EH (cell line): ENCODE results near the gene TMEM106A.
A peak's percentile ranks its signal among the peaks of the same experiment; 100 is the strongest.
"Not testable (repeated sequence)": the region's sequence is repeated elsewhere in the genome, so short reads cannot be mapped to it uniquely, and the experiment has no call there.

Experiments
- DNase-seq: peaks from one replicate; pipeline ENCODE4 v3.0.0-alpha.2; 2015; ENCODE audit warnings: low read depth

TMEM106A gene, protein sequence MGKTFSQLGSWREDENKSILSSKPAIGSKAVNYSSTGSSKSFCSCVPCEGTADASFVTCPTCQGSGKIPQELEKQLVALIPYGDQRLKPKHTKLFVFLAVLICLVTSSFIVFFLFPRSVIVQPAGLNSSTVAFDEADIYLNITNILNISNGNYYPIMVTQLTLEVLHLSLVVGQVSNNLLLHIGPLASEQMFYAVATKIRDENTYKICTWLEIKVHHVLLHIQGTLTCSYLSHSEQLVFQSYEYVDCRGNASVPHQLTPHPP

DNA sequence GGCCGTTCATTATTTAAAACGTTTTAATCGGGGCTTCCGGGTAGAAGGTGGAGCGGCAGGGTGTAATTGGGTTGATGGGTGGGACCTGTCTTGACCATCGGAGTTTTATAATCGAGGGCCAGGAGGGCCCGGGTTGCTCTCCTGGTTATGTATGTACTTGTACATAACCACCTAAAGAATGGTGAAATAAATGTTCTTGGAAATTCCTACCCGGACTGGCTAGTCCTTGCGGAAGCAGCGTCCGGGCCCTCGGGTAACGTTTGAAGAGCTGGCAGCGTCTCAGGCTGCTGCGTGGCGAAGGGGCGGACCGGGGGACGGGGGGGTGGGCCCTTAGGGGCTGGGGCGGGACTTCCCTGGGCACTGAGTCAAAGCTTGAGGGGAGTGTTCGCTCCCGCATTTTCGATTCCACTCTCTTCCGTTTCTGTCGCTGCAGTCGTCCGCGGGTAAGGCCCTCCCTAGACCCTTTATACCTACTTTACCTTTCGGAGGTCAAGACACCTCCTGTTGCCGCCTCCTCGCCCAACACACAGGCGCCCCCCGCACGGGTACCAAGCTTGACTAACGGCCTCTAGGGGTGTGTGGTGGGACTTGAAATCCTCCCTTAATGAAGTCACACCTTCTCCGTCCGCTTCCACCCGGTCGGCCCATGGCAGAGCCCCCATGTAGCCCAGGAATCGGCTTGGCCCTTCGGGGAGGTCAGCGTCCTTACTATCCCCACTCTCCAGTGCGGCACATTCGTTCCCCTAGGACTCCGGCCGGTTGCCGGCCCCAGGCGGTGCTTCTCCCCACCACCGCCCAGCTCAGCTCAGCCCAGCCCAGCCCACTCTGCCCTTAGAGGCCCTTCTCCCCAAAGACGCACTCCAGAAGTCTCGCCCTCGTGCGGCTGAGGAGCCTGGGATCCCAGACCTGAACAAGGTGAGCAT is at the start of gene TMEM106A:
Gene TMEM106A (plus strand): TSS at position 396 of the 923 bp plus-strand sequence. CDS start 1,167 bp downstream, outside the sequence.
- DNase-seq = peak; percentile 92

DNA sequence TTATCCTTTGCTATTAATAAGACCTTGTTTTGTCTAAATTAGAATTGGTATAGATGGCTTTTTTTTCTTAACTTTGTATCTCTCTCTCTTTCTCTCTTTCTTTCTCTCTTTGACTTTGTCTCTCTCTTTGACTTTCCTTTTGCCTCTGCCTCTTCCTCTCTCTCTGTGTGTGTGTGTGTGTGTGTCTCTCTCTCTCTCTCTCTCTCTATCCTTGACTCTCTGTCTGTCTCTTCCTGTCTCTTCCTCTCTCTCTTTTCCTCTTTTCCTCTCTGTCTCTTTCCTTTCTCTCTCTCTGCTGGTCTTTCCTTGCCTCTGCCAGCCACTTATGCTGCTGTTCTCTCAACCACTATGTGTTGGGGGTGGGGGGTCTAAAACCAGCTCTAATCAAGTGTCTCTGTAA is 45.7 kb upstream of the TMEM106A start:
- DNase-seq = not testable (repeated sequence)

DNA sequence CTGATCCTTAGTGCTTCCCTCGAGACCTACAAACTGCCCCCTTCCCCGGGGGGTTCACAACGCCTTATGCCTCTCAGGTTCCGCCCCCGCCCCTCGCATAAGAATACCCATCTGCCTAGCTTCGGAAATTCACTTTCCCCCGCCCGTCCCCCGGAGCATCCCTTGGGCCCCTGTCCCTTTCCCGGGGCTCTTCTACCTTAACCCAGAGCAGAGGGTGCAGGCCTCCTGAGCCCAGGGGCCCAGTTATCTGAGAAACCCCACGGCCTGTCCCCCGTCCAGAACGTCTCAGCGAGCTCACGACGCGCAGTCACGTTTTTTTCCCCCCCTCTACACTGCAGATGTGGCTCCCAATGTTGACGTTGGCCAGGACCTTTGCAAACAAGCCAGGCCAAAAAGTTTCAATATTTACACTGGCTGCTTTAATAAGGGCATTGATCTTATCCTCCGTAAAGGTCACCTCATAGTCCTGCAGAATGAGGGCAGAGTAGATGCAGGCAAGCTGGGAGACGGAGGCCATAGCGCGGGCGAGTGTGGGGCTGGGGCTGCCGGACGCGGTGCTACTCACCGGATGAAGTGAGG is 42.0 kb upstream of the TMEM106A start:
- peak; percentile 14 for DNase-seq

DNA sequence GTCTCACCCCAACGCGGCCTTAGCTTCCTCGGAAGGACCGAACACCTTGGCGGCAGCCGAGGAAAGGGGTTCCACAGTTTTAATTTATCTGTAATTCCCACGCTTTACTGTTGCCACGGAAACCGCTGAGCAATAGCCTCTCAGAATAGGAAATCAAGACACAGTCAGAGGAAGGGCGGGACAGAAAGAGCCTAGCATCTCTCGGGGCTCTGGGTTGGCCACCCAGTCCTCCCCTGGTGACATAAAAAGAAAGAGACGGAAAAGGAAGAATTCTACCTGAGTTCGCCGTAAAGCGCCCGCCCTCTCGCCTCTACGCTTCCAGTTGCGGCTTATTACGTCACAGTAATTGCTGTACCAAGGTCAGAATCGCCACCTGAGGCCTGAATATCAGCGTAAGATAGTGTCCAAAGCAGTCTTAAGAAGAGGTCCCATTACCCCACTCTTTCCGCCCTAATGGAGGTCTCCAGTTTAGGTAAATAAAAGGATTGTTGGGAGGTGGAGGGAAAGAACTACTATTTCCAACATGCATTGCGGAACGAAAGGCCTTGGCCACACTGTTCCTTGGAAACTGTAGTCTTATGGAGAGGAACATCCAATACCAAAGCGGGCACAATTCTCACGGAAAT is 41.4 kb upstream of the TMEM106A start:
- peak; percentile 97 for DNase-seq

DNA sequence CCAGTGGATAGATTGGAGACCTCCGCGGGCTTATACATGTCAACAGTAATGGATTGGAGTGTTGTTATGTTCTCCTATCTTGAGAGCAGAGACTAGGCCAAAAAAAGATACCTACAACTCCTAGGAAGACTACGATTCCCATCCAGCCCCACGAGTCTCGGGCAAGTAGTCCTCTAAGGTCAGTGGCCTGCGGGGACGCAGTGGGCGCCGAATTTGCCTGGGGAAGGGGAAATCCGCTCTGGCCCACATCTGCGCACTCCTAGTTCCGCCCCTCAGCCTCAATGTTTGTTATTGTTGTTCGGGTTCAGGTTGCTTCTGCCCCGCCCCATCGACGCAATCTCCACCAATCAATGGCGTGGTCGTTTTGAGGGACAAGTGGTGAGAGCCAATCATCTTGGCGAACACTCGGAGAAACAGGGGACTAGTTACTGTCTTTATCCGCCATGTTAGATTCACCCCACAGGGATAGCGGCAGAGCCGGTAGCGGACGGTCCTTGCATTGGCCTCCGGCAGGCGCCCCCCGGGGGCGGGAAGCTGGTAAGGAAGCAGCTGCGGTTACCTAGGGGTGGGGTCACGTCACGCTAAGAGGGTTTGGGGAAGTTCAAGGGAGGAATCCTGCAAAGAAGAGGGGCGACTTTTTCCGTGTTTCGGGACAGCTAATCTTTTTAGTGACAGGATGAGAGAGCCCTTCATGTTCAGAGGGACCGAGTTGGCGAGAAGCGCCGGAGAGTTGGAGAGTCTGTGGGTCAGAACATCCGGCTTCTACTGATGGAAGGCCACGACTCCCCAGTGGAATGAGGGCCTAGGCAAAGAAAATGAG is 40.7 kb upstream of the TMEM106A start, which contains the start of gene NBR1:
Gene NBR1 (plus strand): TSS at position 449 of the 820 bp plus-strand sequence. CDS start 4,586 bp downstream, outside the sequence.
- peak; percentile 97 for DNase-seq

DNA sequence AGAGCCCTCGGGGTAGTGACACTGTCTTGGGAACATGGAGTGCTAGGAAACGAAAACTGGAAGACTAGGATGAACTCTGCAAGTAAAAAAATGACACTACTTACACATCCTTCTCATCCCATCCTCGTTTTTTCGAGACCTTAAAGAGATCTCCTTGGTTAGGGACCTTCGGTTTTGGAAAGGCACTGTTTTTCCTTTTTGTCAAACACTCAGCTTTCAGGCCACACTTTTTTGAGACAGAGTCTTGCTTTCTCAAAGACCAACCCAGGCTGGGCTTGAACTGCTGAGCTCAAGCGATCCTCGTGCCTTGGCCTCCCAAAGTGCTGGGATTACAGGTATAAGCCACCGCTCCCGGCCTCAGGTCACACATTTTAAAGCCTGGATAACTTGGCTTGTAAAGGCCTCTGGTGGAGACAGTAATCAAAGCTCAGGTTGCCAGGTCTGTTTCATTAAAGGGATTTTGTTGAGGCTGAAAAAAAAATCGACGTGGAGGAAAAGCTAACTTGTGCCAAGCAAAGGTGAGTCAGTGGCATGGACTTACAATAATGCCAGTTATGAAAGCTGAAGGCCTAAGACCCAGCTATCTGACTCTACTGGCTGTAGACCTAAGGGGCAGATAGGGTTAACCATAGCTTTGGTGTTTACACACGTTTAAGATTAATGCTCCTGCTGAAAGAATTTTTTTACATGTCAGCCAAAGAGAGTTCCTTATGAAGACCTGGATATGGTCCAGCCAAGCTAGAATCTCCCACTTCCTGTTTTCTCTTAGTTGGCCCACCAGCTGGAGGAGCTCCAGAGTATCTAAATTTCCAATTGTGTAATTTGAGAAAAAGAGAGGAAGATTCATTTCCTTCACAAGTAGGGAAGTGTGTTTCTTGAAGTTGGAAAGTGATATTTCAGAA is 39.8 kb upstream of the TMEM106A start:
- DNase-seq = peak; percentile 97

DNA sequence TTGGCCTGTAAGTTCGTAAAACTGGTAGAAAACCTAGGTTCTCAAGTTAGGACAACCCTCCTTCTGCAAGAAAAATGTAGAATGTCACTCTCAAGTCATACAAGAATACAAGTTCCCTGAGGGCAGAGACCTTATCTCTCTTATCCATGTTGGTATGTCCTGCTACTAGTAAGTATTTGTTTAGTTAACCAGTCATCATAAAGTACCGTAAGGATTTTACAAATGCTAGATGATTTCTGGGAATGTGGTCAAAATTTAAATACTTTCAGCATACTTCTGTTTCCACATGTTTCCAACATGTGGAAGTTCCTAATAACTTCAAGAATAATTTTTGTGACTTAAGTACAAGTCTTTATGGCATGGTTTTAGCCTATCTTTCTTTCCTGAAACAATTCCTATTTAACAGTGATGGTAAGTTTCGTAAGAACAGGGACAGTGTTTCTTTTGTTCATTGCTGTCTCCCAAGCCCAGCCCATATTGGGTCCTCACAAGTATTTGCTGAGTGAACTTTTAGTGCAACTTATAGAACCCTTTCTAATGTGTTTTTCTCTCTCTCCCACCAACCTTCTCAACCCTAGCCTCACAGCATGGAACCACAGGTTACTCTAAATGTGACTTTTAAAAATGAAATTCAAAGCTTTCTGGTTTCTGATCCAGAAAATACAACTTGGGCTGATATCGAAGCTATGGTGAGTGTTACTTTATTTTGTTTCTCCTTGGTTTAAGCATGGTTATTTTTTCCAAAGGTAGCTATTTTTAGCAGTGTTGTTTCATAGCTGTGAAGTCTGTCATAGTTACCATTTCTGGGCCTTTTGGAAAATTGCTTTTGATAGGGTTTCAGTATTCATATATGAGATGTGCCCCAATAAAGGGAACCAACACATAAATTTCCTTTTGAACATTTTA is 36.2 kb upstream of the TMEM106A start:
- DNase-seq = peak; percentile 94

DNA sequence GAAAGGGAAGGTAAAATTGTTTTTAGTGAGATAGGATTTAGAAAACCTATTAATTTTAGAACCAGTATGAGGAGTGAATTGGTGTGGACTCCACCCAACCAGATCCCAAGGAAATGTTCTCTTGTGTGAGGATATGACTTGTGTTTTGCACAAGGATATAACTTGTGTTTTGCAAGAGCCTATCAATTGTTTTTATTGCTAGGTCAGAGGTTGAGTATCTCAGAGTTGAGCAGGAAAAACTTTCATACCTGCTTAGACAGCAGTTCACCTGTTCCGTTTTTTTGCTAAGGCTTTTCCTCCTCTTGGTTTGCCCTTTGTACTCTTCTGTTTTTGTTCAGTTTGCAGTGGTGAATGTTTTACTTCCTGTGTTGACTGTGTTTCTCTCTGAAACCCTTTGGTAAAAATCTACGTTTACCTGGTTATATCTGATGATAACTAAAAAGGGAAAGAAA is 35.5 kb upstream of the TMEM106A start:
- DNase-seq = no peak

DNA sequence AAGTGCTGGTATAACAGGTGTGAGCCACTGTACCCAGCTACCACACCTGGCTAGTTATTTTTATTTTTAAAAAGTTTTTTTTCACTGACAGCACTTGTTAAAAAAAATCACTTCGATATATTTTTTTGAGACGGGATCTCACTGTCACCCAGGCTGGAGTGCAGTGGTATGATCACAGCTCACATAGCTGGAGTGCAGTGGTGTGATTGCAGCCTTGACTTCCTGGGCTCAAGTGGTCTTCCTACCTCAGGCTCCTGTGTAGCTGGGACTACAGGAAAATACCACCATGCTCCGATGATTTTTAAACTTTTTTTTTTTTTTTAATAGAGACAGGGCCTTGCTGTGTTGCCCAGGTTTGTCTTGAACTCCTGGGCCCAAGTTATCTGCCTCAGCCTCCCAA is 27.8 kb upstream of the TMEM106A start:
- no peak for DNase-seq

DNA sequence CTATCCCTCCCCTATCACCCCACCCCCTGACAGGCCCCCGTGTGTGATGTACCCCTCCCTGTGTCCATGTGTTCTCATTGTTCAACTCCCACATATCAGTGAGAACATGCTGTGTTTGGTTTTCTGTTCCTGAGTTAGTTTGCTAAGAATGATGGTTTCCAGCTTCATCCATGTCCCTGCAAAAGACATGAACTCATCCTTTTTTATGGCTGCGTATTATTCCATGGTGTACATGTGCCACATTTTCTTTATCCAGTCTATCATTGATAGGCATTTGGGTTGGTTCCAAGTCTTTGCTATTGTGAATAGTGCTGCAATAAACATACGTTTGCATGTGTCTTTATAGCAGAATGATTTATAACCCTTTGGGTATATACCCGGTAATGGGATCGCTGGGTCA is 25.0 kb upstream of the TMEM106A start:
- DNase-seq = not testable (repeated sequence)

DNA sequence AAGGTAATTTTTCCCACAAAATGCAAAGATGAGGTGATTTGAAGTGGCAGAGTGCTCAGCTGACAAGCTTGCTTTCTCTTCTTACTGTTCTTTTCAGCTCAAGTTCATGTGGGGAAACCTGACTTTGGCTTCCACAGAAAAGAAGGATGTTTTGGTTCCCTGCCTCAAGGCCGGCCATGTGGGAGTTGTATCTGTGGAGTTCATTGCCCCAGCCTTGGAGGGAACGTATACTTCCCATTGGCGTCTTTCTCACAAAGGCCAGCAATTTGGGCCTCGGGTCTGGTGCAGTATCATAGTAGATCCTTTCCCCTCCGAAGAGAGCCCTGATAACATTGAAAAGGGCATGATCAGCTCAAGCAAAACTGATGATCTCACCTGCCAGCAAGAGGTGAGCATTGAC is 18.4 kb upstream of the TMEM106A start:
- DNase-seq = no peak

DNA sequence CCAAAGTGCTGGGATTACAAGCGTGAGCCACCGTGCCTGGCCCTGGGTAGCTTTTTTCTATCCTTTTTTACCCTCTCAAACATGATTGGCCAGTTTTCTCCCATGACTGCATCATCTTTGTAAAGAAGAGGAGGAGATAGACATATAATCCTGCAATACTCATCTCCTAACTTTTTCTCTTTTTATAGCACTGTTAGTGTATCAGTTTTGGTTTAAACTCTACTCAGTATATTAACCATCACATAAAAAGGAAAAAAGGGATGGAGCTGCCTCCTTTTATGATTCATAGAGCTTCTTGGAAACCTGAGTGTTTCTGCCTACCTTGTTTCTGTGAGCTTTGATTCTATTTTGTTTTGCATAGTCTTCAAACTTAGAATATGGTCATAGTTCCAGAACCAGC is 12.0 kb upstream of the TMEM106A start:
- DNase-seq = no peak

DNA sequence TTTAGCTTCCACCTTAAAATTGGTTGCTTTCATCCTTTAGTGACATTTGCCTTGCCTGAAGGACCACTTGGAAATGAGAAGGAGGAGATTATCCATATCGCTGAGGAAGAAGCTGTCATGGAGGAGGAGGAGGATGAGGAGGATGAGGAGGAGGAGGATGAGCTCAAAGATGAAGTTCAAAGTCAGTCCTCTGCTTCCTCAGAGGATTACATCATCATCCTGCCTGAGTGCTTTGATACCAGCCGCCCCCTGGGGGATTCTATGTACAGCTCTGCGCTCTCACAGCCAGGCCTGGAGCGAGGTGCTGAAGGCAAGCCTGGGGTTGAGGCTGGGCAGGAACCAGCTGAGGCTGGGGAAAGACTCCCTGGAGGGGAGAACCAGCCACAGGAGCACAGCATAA is 11.5 kb upstream of the TMEM106A start:
- no peak for DNase-seq

DNA sequence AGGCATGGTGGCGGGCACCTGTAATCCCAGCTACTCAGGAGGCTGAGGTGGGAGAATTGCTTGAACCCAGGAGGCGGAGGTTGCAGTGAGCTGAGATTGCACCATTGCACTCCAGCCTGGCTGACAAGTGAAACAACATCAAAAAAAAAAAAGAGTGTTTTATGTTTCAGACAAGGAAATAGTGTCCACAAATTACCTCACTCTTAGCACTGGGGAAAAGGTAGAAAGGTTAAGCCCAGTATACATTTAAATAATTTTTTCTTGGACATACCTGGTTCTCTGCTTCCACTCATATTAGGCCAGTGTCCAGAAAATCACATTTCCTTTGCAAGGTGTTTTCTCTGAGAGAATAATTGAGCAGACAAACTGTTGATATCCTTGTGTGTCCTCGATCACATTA is 8.7 kb upstream of the TMEM106A start:
- DNase-seq = not testable (repeated sequence)

DNA sequence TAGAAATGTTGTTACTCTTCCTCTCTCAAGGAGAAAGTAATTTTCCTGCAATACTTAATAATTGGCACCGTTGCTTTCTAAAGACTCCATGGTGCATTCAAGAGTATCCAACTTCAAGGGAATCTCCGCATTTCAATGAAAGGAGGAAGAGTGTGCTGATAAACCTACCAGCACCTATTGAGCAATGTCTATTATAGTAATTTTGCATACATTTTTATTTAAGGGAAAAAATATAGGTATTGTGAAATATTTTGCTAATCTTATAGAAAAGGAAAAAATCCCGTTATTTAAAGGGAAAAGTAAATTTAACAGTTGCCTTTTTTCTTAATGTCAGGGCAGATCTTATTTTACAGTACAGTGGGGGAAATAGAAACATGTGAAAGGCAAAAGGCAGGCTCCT is 1.1 kb upstream of the TMEM106A start:
- no peak for DNase-seq

DNA sequence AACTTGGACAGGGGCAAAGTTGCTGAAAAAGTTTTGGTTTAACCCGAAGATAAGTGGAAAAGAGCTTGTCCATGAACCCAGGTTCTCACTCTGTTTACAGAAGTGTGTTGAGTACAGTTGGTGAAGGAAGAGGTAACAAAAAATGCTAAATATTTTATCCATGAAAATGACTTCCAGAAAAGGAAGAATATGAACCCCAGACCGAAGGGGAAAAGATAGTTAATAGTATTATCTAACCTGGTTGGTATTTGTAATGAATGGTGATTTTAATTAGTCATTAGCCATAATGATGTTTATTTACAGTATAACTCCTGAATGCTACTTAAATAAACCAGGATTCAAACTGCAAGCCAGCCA is 574 bp upstream of the TMEM106A start:
- DNase-seq = no peak

DNA sequence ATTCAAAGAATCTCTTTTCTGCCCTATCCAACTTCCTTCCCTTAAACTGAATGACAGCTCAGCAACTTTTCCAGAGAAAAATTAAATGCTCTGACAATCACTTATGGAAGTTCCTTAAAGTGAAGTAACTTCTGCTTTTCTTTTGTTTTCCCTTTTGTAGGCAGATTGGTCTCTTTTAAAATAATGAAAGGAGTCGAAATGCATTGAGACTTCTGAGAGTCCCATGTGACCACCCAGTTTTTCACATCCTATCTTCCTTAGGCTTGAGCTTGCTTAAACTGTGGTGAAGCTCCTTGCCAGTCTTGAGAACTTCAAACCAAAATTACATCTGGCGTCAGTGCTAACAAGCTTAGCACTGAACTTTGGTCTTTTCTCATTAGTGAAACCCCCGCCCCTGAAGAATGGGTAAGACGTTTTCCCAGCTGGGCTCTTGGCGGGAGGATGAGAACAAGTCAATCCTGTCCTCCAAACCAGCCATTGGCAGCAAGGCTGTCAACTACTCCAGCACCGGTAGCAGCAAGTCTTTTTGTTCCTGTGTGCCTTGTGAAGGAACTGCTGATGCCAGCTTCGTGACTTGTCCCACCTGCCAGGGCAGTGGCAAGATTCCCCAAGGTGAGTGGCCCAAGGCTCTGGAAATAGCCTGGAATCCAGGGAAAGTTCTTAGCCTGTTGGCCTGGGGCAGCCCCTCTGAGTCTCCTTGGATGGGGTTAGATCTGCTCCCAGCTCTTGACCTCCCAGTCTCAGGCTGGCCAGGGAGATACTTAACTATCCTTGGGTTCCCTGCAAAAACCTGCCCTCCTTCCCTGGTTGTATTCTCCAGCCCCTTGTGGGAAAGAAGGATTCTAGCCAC is 1.2 kb downstream of the TMEM106A start:
- DNase-seq = no peak

DNA sequence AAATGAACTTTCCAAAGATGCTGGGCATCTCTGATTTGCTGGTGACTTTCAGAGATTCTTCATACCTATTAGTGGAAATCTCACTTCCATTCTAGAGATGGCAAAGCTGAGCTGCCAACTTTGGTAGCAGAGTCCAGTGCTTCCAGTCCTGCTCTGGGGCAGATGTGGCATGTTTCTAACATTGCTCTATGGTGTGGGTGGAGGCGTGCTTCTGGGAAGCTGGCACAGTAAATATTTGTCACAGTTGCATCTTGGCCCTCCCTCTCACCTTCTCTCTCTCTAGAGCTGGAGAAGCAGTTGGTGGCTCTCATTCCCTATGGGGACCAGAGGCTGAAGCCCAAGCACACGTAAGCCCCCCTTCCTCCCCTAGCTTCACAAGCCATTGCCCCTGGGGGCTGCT is 1.9 kb downstream of the TMEM106A start:
- no peak for DNase-seq
